PC-3 (cell line): ENCODE data around the gene LAMC2. TPM values are rescaled to one million over a fixed set of nuclear protein-coding genes. Genes with fewer than 3 reads are reported as not detected.

Experiments
- ATAC-seq: fragments of 200-7000 bp; cut with Tn5 transposase; 2 replicates; pipeline ENCODE4 v1.9.1; 2020; ENCODE audit warnings: mild to moderate bottlenecking, moderate library complexity
- BruUV-seq: library from RNA; stranded (reverse); fragments of 400-500 nt; replicated peaks from 2 replicates; lab custom pipeline; 2021; lab: Mats Ljungman, UMichigan
- CTCF ChIA-PET: fragments of 300-600 bp; sonication (Branson Sonifier 250); formaldehyde crosslinking; loops from one replicate; lab custom pipeline; 2022; ENCODE audit warnings: antibody characterized with exemption; lab: Charles Lee
- POLR2A ChIA-PET: fragments of 300-600 bp; sonication (Branson Sonifier 250); formaldehyde crosslinking; loops from one replicate; lab custom pipeline; 2022; ENCODE audit warnings: antibody characterized with exemption; ENCODE audit not compliant: unreplicated experiment; lab: Charles Lee
- DNase-seq: peaks from one replicate; pipeline ENCODE4 v3.0.0-alpha.2; 2015
- H2AFZ ChIP-seq: fragments of 300-600 bp; sonication (generic); 2 replicates; pipeline ENCODE4 v1.6.0; 2016; ENCODE audit warnings: antibody characterized with exemption, low read length
- H3F3A ChIP-seq: fragments of 300-600 bp; sonication (generic); one replicate; pipeline ENCODE4 v1.6.0; 2017; ENCODE audit warnings: antibody characterized with exemption, low read length, control low read depth, mild to moderate bottlenecking; ENCODE audit not compliant: unreplicated experiment
- H3K27ac ChIP-seq: fragments of 300-600 bp; sonication (generic); 2 replicates; pipeline ENCODE4 v1.5.1; 2016; ENCODE audit warnings: mild to moderate bottlenecking, low read length
- H3K27me3 ChIP-seq: fragments of 300-600 bp; sonication (generic); 2 replicates; pipeline ENCODE4 v1.6.1; 2016; ENCODE audit warnings: low read length, mixed read lengths
- H3K36me3 ChIP-seq: fragments of 300-600 bp; sonication (generic); 2 replicates; pipeline ENCODE4 v1.6.1; 2016; ENCODE audit warnings: low read depth, mixed run types, low read length, mixed read lengths
- H3K4me1 ChIP-seq: fragments of 300-600 bp; sonication (generic); 2 replicates; pipeline ENCODE4 v1.5.1; 2016; ENCODE audit warnings: low read length; ENCODE audit not compliant: insufficient read depth
- H3K4me2 ChIP-seq: fragments of 300-600 bp; sonication (generic); 2 replicates; pipeline ENCODE4 v1.6.0; 2016; ENCODE audit warnings: low read length
- H3K4me3 ChIP-seq: fragments of 300-600 bp; sonication (generic); 2 replicates; pipeline ENCODE4 v1.5.1; 2016; ENCODE audit warnings: mild to moderate bottlenecking, low read length, mixed read lengths
- H3K79me2 ChIP-seq: fragments of 300-600 bp; sonication (generic); 2 replicates; pipeline ENCODE4 v1.6.1; 2017; ENCODE audit warnings: low read length, mixed read lengths
- H3K9ac ChIP-seq: fragments of 300-600 bp; sonication (generic); 2 replicates; pipeline ENCODE4 v1.6.0; 2016; ENCODE audit warnings: mild to moderate bottlenecking, low read length
- H3K9me2 ChIP-seq: fragments of 300-600 bp; sonication (generic); replicated peaks from 2 replicates; pipeline ENCODE4 v1.6.1; 2016; ENCODE audit warnings: mixed run types, low read length, mixed read lengths
- H3K9me3 ChIP-seq: fragments of 300-600 bp; sonication (generic); 2 replicates; pipeline ENCODE4 v1.6.1; 2016; ENCODE audit warnings: low read length, mixed read lengths
- H4K20me1 ChIP-seq: fragments of 300-600 bp; sonication (generic); 2 replicates; pipeline ENCODE4 v1.6.1; 2016; ENCODE audit warnings: low read length, mixed read lengths
- CTCF ChIP-seq: fragments of 300-600 bp; sonication (generic); conservative IDR thresholded peaks from 2 replicates; pipeline ENCODE4 v1.5.1; 2017; ENCODE audit warnings: antibody characterized with exemption, low read depth, mild to moderate bottlenecking, low read length
- EZH2 ChIP-seq: fragments of 300-600 bp; sonication (generic); IDR thresholded peaks from one replicate; pipeline ENCODE4 v1.6.1; 2017; ENCODE audit warnings: antibody characterized with exemption, mild to moderate bottlenecking, low read length; ENCODE audit not compliant: unreplicated experiment
- EZH2phosphoT487 ChIP-seq: fragments of 300-600 bp; sonication (generic); IDR thresholded peaks from 2 replicates; pipeline ENCODE4 v1.6.1; 2018; ENCODE audit warnings: mild to moderate bottlenecking, antibody characterized with exemption, low read length, borderline replicate concordance
- intact Hi-C: fragments of 100-400 bp; cut with micrococcal nuclease; formaldehyde crosslinking; loops from 2 replicates; pipeline ENCODE4 v1.9.0; 2023
- total RNA-seq: library from RNA; depleted of rRNA; stranded (reverse); fragments of >200 nt; gene quantifications from 2 replicates; pipeline ENCODE4 v1.2.3, GENCODE V29; 2014

LAMC2 gene
- total RNA-seq, 1 experiment from 2014 or later = 105 TPM

- H3K9me3 ChIP-seq = no peaks in the 10 kb centered on the region
- H3K27me3 ChIP-seq = no peaks in the 10 kb centered on the region
- no peak for ATAC-seq
- no peak overlapping the region for H3K4me3 ChIP-seq
- H3K27ac ChIP-seq = no peak overlapping the region
- no peaks in the 10 kb centered on the region for H3K36me3 ChIP-seq
- CTCF ChIA-PET = no interaction called here
- no peak overlapping the region for H3K4me2 ChIP-seq
- no peaks in the 10 kb centered on the region for H3K4me1 ChIP-seq
- H3K79me2 ChIP-seq = no peaks in the 10 kb centered on the region
- POLR2A ChIA-PET = no interaction called here
- intact Hi-C loops = no loop called here
- no peaks in the 10 kb centered on the region for H3F3A ChIP-seq
- H3K9ac ChIP-seq = no peak overlapping the region
- no peak for DNase-seq
- H3K9me2 ChIP-seq = no peaks in the 10 kb centered on the region
- no peak overlapping the region for H2AFZ ChIP-seq
- TF ChIP-seq CTCF (no peak), EZH2phosphoT487 (no peak), EZH2 (no peak)
- BruUV-seq = no TSS peak
- no peaks in the 10 kb centered on the region for H4K20me1 ChIP-seq
These were observed 103.0 kb downstream of the LAMC2 start for GRCh38 chr1:183289051-183289496.

DNA sequence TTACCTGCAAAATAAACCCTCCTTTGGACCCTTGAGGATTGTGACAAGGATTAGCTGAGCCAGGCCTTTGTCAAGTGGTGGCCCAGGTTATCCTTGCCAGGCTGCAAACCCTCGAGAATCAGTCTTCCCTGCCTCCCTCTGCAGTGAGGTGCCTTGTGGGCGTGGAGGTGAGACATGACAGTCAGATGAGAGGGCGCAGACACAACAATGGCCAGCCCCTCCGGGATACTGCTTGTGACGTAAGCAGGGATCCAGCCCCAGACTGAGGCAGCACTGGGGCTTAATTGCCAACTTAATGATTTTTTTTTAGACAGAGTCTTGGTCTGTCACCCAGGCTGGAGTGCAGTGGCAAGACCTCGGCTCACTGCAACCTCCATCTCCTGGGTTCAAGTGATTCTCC is 104.6 kb downstream of the LAMC2 start:
- Histone ChIP-seq H3K36me3 (no peaks in the 10 kb centered on the region), H2AFZ (no peak overlapping the region), H3K9me3 (no peaks in the 10 kb centered on the region), H3K4me1 (no peaks in the 10 kb centered on the region), H3K9me2 (no peaks in the 10 kb centered on the region), H3K27ac (no peak overlapping the region), H3F3A (no peaks in the 10 kb centered on the region), H4K20me1 (no peaks in the 10 kb centered on the region), H3K4me2 (no peak overlapping the region), H3K79me2 (no peaks in the 10 kb centered on the region), H3K9ac (no peak overlapping the region), H3K4me3 (no peak overlapping the region), H3K27me3 (no peaks in the 10 kb centered on the region)
- POLR2A ChIA-PET = no interaction called here
- no peak for DNase-seq
- intact Hi-C loops = no loop called here
- CTCF ChIA-PET = no interaction called here
- no peak for ATAC-seq
- BruUV-seq = no TSS peak
- TF ChIP-seq CTCF (no peak), EZH2phosphoT487 (no peak), EZH2 (no peak)

- CTCF ChIA-PET = no interaction called here
- H3K9me3 ChIP-seq = no peaks in the 10 kb centered on the region
- H3K4me3 ChIP-seq = no peak overlapping the region
- no peaks in the 10 kb centered on the region for H3K36me3 ChIP-seq
- no peaks in the 10 kb centered on the region for H3K27me3 ChIP-seq
- no TSS peak for BruUV-seq
- no peak overlapping the region for H3K9ac ChIP-seq
- H3K4me1 ChIP-seq = no peaks in the 10 kb centered on the region
- no peaks in the 10 kb centered on the region for H3K9me2 ChIP-seq
- H3K79me2 ChIP-seq = no peaks in the 10 kb centered on the region
- no peaks in the 10 kb centered on the region for H3F3A ChIP-seq
- POLR2A ChIA-PET = no interaction called here
- TF ChIP-seq EZH2 (no peak), CTCF (no peak), EZH2phosphoT487 (no peak)
- DNase-seq (no peak), ATAC-seq (no peak)
- H3K4me2 ChIP-seq = no peak overlapping the region
- H2AFZ ChIP-seq = no peak overlapping the region
- H3K27ac ChIP-seq = no peak overlapping the region
- H4K20me1 ChIP-seq = no peaks in the 10 kb centered on the region
- intact Hi-C loops = no loop called here
These were observed 105.2 kb downstream of the LAMC2 start for GRCh38 chr1:183291216-183291762.
